GM12878 (cell line): ENCODE measurements around the gene ADGRB2.

Experiments used
- CHD2 ChIP-seq: IDR thresholded peaks from 2 replicates; pipeline ENCODE4 v1.6.1; 2011; ENCODE audit warnings: low read depth, low read length, improper control_type of control experiment, borderline replicate concordance
- EGR1 ChIP-seq, 2 experiments: IDR thresholded peaks; 1 replicate in 1 of 2; 2 replicates in 1 of 2; pipeline ENCODE4 v1.6.1; 2011 to 2012; ENCODE audit warnings: low read depth in 2 of 2, low read length in 2 of 2, borderline replicate concordance in 1 of 2, mild to moderate bottlenecking in 1 of 2, moderate library complexity in 1 of 2

DNA sequence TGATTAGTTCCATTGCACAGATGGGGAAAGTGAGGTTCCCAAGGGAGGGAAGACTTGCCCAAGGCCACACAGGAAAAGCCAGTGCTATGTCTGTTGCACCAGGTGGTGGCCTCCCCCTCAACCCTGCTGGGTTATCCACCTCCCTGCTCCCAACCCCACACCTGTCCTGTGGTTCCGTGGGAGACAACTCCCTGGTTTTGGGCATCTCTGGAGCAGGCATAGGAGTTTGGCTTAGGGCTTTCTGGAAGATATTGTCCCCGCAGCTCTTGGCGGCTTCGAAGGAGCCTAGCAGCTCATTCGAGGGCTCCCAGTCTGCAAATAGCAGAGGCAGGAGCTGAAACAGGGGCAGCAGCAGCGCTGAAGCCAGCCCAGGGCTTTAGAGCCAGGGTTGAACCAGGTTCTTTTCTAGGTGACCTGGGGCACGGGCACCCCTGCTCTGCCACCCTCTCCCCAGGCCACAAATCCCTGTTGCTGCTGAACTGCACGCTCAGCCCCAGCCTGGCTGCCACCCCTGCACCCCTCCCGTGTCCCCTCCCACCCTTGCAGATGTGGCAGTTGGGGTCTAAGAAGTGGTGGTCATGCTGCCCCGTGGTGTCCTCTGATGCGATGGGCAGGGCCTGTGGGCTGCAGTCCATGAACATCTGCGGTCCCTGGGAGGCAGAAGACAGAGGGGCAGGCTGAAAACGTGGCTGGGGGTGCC lies 29.6 kb upstream of the ADGRB2 start:
- TF ChIP-seq EGR1 (IDR thresholded peaks at IDR 0.05; ENCODE audit: borderline replicate concordance in 1 of 2, low read depth in 2 of 2, low read length in 2 of 2), result no peak
- no peak for TF ChIP-seq CHD2
